OCI-M2 (cell line): ENCODE data around the gene SCAMP1.
"Not testable (repeated sequence)": the region's sequence is repeated elsewhere in the genome, so short reads cannot be mapped to it uniquely, and the experiment has no call there.

ENCODE experiments used
- DNase-seq: peaks from one replicate; lab custom pipeline; 2025; ENCODE audit not compliant: unreplicated experiment; lab: John Stamatoyannopoulos, UW

Gene SCAMP1

GRCh38 chr5:78420548-78420947, 60.1 kb downstream of the SCAMP1 start:
- no peak for DNase-seq

GRCh38 chr5:78424665-78425064, 64.2 kb downstream of the SCAMP1 start:
- DNase-seq = no peak

GRCh38 chr5:78429332-78429980, 69.0 kb downstream of the SCAMP1 start:
- no peak for DNase-seq

DNA sequence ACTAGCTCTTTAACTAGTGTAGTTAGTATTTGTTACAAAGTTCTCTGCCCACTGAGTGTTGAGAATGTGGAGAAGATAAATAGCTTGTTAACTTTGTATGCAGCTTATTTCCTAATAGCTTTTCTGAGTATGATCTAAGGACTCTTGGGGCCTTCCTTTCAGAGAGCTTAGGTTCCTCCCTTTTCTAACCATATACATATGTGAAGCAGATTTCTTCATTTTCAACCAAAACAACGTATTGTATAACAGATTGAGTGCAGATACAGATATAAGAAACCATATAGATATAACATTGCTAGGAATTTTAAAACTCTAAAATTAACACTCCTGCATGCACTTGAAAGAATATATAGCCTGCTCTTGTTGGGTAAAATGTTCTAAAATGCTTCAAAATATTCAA, 70.4 kb downstream of the SCAMP1 start:
- no peak for DNase-seq

- no peak for DNase-seq
Measured at GRCh38 chr5:78433972-78434371, 73.6 kb downstream of the SCAMP1 start.

- no peak for DNase-seq
Measured at GRCh38 chr5:78447775-78448424, 87.5 kb downstream of the SCAMP1 start.

GRCh38 chr5:78449103-78449502, 88.7 kb downstream of the SCAMP1 start:
- DNase-seq = no peak

DNA sequence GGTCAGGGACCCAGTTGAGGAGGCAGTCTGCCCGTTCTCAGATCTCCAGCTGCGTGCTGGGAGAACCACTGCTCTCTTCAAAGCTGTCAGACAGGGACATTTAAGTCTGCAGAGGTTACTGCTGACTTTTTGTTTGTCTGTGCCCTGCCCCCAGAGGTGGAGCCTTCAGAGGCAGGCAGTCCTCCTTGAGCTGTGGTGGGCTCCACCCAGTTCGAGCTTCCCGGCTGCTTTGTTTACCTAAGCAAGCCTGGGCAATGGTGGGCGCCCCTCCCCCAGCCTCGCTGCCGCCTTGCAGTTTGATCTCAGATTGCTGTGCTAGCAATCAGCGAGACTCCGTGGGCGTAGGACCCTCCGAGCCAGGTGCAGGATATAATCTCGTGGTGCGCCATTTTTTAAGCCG, 97.1 kb downstream of the SCAMP1 start:
- DNase-seq = not testable (repeated sequence)

DNA sequence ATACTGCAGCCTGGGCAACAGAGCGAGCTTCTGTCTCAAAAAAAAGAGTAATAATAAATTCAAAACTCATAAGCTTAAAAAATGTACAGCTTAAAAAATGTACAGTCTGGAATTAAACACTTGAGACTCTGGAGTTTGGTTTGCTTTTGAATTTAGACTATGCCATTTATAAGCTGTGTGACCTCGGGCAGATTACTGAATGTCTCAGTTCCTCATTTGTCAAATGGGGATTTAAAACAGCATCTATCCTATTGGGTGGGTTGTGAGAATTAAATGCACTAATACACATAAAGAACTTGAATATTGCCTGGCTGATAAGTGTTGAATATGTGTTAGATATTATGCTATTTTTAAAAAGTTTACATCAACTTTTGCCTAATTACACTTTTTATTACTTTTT, 98.4 kb downstream of the SCAMP1 start:
- no peak for DNase-seq

DNA sequence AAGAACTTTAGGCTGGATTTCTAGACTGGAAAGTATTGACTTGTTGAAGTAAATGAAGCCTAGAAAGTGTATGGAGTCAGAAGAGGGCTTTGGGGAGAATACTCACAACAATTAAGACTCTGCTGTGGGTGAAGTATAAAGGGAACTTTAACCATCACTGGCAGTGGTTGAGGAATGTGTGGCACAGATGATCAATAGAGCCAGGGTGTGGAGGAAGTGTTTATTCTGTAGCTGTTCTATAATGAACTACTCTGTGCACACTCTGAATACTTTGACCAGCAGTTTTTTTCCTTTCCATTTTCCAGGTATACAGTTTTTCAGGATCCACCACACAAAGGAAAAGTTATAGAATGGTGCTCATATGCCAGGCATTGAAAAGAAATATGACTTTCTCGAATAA, 106.7 kb downstream of the SCAMP1 start:
- DNase-seq = no peak

GRCh38 chr5:78467752-78468357, 107.4 kb downstream of the SCAMP1 start:
- DNase-seq = no peak

- no peak for DNase-seq
Measured at GRCh38 chr5:78471896-78472295, 111.5 kb downstream of the SCAMP1 start.

DNA sequence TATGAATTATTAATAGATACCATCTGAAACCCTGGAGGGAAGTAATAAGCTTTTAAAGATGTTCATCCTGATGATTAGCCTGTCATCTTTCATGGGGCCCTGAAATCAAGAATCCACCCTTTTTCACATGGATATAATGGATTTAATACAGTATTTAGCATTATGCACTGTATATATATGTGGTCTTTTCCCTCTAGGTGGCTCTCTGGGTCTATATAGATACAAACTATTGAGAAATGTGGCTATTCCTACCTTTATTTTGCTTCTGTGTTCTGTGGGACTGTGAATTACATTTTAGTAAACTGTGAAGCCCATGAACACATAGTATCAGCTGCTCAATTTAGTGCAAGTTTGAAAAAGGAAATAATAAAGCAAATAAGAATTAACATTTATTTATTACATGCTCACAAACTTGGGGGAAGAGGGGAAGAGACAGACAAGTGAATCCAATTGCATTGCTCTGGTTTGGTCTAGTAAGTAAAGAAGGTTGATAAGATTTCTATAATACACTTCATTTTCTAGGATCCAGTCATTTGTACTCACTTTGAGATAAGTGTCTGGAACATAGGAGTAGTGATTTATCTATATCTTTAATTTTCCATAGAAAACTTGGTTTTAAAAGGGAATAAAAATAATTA, 112.2 kb downstream of the SCAMP1 start:
- no peak for DNase-seq

DNA sequence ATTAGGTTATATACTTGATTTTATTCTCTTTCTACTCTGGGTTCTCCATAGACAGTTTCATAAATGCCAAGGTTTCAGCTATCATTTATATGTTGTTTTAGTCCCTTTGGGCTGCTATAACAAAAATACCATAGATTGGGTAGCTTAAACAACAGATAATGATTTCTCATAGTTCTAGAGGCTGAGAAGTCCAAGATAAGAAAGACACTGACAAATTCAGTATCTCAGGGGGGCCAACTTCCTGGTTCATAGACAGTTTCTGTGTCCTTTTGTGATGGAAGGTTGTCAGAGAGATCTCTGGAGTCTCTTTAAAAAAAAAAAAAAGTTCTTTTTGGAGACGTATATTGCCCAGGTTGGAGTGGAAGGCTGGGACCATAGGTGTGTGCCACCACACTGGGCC, 113.3 kb downstream of the SCAMP1 start:
- DNase-seq = no peak

- DNase-seq = no peak
Measured at GRCh38 chr5:78475370-78475769, 115.0 kb downstream of the SCAMP1 start.

GRCh38 chr5:78476795-78477194, 116.4 kb downstream of the SCAMP1 start:
- no peak for DNase-seq

DNA sequence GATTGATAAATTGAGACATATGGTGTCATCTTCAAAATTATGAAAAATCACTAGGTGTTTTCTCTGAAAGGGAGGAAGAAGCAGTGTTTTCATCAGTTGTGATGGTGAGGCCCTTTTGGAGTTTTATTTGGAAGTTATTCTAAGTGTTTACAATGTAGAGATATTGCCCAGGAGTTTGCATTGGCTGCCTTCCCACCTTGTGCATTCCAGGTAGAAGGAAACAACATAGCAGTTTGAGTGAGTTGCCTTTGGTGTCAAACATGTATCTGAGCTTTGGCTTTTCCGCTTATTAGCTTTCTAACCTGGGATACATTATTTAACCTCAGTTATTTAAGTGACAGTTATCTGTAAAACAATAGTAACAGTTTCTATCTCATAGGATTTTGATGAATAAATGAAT, 122.5 kb downstream of the SCAMP1 start:
- DNase-seq = no peak

DNA sequence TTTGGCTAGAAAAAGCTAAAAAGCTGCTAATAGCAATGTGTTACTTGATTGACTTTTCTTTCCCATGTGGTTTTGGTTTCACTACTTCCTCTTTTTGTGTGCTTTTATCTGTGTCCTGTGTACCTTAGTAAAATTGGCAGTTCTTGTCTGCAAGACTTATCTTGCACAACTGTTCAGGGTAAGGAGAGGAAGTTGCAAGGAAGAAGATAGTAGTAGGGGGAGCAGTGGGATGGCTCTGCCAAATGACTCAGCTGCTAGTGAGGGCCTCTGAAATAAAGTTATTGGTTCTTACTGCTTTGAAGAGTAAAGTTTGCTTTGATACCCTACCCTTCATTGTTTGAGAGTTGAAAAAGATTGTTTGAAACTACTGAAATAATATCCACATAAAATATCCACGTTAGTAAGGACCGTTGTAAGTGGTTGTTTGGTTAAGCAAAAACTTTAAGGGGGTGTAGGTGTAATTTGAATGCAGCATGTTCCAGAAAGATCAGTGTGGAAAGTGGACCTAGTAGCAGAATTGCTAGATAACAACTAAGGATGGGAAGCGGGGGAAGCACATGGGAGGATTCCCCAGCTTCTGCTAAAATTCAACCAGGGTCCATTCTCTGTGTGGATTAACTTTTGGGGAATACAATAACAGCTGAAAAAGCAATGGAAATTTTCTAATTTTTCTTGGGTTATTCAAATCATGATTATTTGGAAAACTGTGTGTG, 123.5 kb downstream of the SCAMP1 start:
- DNase-seq = peak; percentile 49

GRCh38 chr5:78486218-78486617, 125.8 kb downstream of the SCAMP1 start:
- no peak for DNase-seq

GRCh38 chr5:78487846-78488245, 127.4 kb downstream of the SCAMP1 start:
- DNase-seq = no peak

DNA sequence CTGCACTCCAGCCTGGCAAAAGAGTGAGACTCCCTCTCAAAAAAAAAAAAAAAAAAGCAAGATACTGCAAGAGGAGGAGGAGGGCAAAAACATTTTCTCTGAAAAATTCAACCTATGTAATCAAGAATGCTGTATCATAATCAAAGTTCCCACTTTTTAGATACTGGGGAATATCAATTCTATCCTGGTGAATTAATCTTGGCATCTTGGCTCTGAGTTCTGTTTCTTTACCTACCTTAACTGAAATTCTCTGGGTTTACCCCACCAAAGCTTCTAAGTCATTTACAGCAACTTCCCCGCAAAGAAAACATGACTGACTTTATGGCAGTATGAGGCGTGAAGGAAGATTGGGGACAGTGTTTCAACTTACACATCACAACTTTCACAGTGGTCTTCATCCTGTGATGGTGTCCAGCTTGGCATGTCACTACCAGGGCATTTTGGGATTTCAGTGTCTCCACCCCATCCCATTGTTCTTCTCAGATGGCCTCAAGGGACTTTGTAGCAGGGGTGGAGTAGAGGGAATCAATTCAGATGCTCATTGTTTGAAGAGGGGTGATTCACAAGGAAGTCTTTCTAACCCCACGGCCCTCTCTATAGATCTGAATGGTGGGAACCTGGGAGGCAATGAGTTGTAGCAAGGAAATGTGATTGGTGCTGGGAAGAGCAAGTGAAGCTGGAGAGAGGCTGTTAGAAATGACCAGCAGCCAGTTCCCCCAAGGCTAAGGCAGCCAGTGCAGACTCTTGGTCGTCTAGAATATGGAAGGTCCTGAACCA, 130.5 kb downstream of the SCAMP1 start:
- DNase-seq = no peak
